Hematopoietic multipotent progenitor cell treated with erythropoietin and hydrocortisone succinate and interleukin-3 and kit ligand, for 6 days (in vitro differentiated cells): ENCODE measurements around the gene NGEF.
A peak's percentile ranks its signal among the peaks of the same experiment; 100 is the strongest.

ENCODE experiments used
- DNase-seq: peaks from one replicate; pipeline ENCODE4 v3.0.0-alpha.2; 2015

The NGEF gene

DNA sequence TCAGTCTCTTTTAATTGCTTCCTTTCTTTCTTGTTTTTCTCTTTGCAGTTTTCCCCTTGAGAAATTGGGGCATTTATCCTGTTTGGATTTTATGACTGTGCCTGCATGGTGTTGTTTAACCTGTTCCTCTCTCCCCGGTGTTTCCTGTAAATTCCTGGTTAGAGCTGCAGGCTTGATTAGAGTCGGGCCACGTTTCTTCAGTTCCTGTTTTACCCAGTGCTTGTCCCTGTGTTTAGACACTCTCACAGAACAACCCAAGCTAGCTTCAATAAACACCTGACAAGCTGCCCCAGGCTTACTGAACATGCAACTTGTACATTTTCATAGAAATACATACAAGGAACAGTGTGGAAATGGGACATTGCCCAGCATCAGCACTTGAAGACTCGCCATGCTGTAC, 53.9 kb downstream of the NGEF start:
- no peak for DNase-seq

DNA sequence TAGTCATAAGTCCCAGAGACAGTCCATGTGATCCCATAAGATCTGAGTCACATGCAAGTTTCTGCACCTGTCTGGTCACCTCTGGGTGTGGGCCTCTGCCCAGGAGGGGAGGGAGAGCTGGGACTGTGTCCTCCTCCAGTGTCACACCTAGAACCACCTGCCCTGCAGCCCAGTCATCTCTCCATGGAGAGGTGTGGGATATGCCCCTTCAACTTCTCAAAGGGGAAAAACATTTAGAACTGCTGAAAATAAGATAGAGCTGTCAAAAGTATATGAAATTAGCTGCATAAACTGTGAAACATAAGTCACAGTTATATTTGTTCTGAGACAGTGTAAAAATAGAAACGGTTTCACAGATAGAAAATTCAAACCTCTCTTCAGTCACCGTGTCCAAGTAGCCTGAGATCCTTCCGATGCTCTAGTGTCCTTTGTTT, 55.4 kb downstream of the NGEF start:
- DNase-seq: no peak

DNA sequence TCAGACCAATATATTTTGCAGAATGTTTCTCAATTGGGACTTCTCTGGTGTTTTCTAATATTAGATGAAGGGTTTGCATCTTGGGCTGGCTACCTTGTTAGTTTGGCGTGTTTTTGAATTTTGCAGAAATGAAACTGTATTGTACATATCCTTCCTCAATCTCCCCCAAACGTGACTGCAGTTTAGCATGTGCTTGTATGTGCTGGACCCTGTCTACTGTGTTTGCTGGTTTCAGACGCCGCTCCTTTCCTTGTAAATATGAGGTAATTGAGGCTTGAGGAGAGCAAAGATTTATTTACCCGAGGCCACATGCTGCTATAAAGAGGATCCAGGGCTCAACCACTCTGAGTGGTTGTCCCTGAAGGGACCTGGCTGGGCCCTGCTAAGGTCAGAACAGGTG, 57.2 kb downstream of the NGEF start:
- DNase-seq: no peak

DNA sequence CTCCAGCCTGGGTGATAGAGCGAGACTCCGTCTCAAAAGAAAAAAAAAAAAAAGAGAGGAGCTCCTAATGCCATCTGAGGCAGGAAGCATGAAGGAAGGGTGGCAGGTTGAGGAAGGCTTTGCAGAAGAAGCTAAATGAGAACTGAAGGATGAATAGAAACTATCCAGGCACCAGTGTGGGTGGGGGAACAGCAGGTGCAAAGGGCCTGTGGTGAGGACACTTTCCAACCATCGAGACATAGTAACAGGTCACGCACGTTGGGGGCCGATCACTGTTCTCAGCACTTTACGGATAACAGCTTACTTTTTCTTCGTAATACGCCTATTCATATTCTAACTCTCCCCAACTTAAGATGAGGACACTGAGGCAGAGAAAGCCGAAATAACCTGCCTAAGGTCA, 58.4 kb downstream of the NGEF start:
- no peak for DNase-seq

DNA sequence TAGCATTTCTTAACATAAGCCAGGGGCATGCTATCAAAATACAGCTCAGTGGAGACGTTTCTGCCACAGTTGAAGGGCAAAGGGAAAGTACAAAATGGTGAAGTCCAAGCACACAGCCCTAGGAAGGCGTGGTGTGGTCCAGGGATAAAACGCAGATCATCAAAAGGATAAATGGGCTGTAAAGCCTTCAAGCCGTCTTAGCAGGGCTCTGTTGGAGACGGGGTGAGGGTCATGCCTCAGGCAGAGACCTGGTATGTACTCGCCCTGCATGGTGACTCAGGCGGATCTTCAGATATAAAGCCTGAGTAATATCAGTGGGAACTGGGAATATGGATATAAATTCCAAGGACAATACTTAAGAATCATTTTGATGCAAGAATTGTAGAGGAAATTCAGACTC, 61.2 kb downstream of the NGEF start:
- no peak for DNase-seq

DNA sequence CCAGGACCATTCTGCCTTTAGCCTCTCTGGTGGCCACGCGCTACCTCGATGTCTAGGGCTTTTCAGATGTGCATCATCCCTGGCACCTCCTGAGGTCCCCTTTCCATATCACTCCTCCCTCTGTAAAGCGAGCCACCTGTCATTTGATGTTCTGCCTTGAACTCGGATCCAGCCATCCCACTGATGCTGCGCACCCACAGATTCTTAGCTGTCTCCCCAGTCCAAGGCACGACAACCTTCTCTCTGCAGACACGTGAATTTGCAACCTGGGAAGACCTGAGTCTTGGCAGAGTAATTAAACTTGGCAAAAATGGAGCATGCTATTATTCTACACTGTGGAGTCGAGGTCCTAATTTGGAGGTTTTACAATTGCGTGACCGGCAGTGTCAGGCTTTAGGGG, 61.9 kb downstream of the NGEF start:
- DNase-seq: no peak

DNA sequence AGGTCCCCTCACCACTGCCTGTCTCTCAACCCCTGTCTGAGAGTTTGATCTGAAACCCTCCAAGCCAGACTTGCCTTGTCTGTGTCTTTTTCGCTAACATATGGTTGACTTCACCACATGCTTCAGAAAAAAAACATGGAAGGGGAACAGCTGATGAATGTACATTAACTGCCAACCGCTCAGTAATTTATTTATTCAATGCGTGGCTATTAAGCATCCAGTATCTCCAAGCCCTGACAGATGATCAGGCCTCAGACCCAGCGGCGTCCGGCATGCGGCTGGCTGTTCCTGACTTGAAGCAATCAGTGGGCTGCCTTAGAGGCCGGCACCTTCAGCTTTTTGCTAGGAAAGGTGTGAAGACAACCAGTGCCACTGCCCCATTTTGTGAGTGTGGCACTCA, 62.3 kb downstream of the NGEF start:
- DNase-seq: no peak

DNA sequence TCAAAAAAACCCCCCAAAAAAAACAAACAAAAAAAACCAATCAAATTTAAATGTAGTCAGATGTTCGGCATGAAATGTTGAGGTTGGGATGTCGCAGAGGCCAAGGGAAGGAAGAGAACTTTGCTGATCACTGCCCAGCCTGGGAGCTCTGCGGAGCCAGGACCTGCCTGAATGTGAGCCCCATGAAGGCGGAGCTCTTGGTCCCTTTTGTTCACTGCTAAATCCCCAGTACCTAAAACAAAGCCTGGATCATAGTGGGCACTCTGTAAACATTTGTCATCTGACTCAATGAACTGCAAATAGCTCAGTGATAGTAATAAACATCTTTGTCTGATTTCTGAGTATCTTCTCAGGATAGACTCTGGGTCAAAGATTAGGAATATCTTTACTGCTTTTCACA, 64.0 kb downstream of the NGEF start:
- no peak for DNase-seq

DNA sequence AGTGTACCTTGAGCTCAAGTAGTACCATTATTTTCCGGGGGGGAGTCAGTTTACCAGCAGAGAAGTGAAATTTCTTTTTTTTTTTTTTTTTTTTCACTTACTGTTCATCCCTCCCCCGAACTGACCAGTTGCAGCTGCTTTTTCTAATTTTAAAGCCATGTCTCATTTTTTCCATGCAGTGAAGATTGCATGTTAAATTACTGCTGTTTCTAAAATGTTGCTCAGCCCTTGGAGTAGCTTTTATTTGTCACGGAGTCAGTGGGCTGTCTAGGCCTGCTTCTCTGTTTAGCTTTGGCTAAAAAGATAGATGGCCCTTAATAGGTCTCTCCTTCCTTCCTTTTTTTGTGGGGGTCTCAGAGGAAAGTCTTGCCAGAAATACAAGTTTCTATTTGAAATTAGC, 70.2 kb downstream of the NGEF start:
- no peak for DNase-seq

DNA sequence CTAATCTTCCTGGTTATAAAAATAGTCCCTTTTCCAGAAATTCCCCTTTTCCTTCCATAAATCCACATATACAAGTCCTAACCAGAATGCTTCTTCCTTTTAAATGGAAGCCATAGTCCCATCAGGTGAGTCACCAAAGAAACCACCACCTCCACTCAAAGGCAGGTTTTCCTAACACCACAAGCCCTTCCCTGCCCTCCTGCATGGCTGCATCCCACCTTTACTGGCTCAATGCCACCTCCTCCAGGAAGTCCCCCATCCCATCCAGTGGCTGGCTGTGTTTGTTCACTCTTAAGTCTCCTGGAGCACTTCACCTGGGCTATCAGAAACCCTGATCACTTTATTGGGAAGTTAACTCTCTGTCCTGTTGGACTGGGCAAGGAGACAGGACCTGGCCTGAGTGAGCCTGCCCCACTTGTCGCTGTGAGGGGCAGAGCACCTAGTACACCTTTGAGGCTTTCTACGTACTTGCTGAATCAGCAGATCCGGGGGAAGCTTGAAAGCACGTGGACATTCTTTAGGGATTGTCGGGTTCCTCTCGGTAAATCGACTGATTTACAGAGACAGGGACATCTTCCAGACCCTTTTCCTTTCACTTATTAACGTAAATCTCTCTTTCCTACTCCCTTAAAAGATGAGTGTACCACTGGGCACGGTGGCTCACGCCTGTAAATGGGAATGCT, 71.0 kb downstream of the NGEF start:
- no peak for DNase-seq

DNA sequence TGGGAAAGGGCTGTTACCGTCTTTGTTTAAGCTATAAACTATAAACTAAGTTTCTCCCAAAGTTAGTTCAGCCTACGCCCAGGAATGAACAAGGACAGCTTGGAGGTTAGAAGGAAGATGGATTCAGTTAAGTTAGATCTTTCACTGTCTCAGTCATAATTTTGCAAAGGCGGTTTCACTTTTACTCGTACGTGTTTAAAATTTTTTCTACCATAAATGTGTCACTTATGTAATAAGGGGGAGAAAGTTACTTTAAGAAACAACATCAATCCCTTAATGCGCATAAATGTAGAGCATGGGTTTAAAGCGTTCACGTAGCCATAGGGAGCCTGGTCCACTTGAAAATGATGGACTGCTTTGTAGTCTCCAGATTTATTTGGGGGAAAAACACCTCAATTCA, 71.7 kb downstream of the NGEF start:
- DNase-seq: no peak

DNA sequence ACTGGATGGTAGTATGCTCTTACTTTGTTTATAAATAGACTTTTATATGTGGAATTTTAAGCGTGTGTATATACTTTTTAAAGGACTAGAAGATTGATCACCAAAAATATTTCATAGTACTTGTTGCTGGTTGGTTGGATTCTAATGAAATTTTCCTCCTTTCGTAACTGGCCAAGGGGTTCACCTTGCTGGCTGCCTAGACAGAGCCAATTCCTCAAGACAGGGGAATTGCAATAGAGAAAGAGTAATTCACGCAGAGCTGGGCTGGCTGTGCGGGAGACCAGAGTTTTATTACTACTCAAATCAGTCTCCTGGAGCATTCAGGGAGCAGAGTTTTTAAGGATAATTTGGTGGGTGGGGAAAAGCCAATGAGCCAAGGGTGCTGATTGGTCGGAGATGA, 72.3 kb downstream of the NGEF start:
- no peak for DNase-seq

DNA sequence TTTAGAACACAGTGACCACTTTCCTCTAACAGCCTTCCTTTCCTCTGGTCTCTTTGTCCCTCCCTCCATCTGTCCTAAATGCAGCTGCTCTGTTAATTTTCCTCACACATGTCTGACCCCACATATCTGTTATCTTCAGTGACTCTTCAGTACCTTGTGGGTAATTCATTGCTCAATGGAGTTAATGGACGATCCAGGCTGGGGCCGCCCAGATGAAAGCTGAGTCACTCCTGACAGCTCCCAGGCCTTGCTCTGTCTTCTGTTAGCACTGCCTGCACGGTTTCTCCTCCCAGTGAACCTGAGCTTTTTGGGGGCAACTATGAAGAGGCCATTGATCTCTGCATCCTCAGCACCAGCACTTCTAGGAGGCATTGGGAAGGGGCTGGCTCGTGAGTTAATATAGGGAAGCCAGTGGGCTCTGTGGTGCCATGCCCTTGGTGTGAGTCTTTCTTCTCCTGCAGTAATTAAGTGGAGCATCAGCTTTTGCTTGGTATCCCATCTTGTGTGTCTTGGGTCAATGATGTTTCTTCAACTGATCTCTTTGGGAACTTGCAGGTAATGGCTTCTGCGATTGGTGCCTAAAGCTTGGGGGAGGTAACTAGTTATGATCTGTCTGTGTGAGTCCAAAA, 75.7 kb downstream of the NGEF start:
- peak; percentile 58 for DNase-seq

DNA sequence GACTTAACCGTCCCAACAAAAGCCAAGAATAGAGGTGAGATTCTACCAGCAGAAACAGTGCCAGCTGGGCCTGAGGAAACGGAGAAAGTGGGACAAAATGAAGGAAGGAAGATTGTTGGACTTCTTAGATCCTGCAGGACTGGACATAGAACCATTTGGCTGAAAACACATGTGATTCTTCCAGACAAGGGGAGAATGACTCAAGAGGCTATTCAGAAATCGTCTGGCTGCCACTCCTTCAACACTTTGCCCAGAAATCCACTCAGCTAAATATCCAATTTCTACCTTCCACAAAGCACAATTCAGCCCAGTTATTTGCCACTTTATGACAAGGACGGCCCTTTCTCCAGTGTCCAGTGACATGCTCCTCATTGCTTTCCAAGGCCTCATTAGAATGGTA, 81.4 kb downstream of the NGEF start:
- DNase-seq: no peak

DNA sequence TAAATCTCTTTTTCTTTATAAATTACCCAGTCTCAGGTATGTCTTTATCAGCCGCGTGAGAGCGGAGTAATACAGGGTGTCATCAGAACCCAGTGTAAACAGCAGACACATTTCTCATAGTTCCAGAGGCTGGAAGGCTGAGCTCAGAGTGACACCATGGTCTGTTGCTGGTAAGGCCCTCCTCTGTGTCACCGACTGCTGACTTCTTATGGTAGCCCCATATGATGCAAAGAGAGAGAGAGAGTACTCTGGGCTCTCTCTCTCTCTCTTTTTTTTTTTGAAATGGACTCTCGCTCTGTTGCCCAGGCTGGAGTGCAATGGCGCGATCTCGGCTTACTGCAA, 83.0 kb downstream of the NGEF start:
- DNase-seq: no peak

DNA sequence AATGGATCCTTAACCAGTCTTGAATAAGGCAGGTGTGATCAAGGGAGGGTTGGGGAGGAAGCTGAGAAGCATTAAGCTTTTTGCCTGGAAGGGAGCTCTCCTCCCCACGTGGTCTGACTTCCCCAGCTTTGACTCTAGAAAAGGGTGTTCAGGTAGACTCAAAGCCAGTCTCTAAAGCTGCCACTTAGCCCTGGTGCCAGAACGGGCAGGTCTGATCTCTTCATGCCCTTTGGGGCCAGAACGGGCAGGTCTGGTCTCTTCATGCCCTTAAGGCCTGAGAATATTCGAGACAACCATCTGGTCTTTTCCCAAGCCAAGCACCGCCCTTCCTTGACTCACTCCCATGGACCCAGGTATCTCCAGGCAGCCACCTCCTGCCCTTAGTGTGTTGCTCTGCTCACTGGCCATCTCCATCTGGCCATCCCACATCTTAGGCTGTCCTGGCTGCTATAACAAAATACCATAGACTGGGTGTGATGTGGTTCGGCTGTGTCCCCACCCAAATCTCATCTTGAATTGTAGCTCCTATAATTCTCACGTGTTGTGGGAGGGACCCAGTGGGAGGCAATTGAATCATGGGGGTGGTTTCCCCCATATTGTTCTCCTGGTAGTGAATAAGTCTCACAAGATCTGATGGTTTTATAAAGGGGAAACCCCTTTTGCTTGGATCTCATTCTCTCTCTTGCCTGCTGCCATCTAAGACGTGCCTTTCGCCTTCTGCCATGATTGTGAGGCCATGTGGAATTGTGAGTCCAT, 83.6 kb downstream of the NGEF start:
- no peak for DNase-seq

DNA sequence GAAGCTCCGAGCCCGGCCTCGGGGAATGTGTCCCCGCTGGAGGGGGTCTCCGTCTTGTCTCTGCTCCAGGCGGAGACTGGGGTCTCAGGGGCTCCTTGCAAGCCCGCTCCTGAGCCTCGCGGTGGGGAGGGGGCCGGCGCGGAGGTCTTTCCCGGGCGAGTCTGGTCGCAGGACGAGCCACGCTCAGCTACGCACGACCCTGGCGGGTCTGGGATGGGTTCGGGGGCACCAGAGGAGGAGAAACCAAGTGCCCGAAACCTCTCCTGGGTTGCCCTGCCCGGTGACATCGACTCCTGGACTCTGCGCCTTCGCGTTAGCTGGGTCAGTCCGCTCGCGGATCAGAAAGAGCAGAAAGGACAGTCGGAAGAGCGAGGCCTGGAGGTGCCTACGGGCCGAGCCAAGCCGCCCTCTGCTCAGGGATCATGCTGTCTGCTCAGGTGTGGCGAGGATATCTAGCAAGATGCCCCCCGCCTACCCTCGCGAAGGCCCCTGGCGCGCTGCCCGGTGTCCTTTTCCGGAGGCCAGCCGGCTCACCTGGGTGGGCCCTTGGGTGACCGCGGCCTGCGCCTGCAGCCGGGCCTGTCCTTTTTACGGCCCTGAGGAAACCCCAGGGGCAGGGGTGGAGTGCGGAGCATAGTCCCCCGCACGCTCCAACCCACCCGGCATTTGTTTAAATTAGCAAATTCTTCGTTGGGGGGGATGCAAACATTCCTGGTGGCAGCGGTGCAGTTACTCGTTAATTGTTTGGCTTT, 84.3 kb downstream of the NGEF start:
- DNase-seq: no peak

DNA sequence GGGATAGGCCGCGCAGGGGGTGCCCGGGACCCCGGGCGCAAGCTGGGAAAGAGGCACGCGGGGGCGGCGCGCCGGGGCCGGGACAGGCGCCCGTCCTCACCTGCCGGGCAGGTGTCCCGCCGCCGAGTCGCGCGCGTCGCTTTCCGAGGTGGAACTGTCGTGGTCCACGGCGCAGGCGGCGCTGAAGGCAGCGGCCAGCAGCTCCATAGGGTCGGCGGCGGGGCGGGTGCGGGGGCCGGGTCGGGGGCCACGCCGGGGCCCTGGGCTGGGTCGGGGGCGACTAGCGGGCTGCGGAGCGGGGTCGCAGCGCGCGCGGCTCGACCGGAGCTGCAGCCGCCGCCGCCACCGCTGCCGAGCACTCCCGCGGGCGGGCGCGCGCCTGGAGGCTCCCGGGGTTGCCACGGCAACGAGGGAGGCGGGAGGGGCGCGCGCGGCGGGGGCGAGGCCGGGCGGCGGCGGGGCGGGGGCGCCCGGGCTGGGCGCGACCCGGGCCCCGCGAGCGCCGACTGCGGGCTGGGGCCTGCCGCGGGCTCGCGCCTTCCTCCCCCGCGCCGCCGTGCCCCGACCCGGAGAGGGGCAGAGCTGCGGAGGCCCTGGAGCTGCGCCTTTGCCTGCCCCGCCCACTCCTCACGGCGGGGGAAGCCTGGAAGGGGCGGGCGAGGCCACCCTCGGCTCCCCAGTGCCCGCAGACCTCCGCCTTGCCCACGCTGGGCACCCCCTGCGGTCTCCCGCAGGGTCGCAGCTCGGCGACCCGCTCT, 85.1 kb downstream of the NGEF start:
- peak; percentile 21 for DNase-seq

DNA sequence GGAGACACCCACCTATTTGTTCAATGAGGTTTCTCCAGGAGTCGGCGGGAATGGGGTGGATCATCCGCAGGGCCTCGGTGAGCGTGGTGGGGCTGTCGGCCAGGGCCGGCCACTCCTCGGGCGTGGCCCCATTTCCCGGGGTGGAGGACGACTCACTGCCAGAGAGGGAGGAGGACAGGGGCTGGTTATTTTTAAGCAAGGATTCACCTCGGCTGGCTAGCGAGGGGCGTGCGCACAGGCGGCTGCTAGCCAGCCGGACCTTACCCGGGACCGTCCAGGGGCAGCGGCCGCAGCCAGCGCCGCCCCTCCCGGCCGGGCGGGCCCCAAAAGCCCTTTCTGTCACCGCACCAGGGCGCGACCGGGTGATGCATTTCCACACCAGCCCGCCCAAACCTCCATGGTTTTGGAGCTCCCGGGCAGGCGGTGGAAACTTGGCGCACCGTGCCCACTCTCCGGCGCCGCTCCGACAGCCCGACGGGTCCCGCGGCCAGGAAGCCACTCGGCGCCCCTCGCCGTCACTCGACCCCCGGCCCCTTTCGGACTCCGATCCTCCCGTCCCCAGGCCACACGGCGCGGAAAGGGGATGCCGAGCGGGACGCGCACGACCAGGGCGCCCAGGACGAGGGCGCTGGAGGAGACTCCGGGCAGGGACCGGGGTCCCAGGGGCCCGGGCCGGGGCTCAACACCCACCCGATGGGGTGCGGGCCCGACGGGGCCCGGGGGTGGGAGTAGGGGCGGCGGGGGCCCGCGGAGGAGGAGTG, 85.8 kb downstream of the NGEF start:
- DNase-seq: peak; percentile 8

DNA sequence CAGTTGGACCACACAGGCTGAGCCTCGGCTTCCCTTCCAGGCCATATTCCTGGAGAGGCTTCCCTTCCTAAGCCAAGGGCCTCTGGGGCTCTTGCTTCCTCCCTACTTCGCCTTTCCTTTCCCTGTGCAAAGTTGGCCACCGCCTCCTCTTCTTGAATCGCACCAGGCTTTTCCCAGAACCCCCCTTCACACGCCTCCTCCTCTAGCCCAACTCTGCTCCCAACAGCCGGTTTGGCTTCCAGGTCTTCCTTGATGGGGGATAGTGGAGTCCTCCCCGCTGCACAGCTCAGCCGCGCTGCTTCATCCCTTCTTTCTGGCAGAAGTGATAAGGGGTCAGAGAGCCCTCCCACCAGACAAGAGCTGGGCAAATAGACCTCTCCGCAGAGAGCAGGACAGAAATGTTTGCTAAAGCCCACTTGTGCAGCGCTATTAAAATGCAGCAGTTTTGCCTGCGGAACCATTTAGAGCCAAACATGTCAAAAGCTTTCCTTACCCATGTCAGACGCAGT, 86.6 kb downstream of the NGEF start:
- DNase-seq: peak; percentile 9

DNA sequence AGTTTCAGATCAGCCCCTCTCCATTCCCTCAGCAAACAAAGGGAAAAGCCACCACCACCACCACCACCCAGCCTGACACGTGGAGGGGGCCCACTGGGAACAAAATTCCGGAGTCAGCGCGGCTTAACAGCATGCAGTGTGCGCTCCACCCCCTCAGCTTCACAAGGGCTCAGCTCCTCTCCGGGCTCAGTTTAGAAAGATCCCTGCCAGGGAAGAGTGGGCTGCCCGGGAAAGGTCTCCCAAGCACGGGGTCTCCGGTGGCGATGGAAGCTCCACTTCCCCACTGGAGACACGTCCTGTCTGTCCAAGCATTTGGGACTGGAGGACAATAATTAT, 87.3 kb downstream of the NGEF start:
- no peak for DNase-seq
